ENCODE results near the gene LST1.

The LST1 gene

GRCh38 chr6:31559958-31560696 lies 25.9 kb upstream of the LST1 start:
- peak; percentile 64 for DNase-seq (ENCODE audit: low read depth)
- TF ChIP-seq, protein P1, sequence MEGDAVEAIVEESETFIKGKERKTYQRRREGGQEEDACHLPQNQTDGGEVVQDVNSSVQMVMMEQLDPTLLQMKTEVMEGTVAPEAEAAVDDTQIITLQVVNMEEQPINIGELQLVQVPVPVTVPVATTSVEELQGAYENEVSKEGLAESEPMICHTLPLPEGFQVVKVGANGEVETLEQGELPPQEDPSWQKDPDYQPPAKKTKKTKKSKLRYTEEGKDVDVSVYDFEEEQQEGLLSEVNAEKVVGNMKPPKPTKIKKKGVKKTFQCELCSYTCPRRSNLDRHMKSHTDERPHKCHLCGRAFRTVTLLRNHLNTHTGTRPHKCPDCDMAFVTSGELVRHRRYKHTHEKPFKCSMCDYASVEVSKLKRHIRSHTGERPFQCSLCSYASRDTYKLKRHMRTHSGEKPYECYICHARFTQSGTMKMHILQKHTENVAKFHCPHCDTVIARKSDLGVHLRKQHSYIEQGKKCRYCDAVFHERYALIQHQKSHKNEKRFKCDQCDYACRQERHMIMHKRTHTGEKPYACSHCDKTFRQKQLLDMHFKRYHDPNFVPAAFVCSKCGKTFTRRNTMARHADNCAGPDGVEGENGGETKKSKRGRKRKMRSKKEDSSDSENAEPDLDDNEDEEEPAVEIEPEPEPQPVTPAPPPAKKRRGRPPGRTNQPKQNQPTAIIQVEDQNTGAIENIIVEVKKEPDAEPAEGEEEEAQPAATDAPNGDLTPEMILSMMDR (conservative IDR thresholded peaks at IDR 0.05; ENCODE audit: control insufficient read depth, insufficient read depth, low read depth, low read length): no peak
- no peak overlapping the region for H3K4me3 ChIP-seq (ENCODE audit: control insufficient read depth, low read depth, low read length)

DNA sequence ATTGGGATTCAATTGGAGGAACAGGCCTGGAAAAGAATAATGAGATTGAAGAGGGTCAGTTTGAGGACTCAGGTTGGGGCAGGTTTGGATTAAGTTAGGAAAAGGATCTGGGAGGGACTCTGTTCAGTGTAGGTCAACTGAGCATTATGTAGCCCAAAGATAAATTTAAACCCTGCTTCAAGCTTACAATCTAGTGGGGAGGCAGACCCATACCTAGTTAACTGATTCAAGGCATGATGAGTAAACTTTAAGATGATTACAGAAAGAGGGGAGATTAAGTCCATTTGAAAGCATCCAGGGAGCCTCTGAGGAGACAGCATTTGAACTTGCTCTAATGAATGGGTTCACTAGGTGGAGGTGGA lies 25.4 kb upstream of the LST1 start:
- no peak overlapping the region for H3K4me3 ChIP-seq (ENCODE audit: control insufficient read depth, low read depth, low read length)
- TF ChIP-seq, protein P1 (conservative IDR thresholded peaks at IDR 0.05; ENCODE audit: control insufficient read depth, insufficient read depth, low read depth, low read length): no peak

DNA sequence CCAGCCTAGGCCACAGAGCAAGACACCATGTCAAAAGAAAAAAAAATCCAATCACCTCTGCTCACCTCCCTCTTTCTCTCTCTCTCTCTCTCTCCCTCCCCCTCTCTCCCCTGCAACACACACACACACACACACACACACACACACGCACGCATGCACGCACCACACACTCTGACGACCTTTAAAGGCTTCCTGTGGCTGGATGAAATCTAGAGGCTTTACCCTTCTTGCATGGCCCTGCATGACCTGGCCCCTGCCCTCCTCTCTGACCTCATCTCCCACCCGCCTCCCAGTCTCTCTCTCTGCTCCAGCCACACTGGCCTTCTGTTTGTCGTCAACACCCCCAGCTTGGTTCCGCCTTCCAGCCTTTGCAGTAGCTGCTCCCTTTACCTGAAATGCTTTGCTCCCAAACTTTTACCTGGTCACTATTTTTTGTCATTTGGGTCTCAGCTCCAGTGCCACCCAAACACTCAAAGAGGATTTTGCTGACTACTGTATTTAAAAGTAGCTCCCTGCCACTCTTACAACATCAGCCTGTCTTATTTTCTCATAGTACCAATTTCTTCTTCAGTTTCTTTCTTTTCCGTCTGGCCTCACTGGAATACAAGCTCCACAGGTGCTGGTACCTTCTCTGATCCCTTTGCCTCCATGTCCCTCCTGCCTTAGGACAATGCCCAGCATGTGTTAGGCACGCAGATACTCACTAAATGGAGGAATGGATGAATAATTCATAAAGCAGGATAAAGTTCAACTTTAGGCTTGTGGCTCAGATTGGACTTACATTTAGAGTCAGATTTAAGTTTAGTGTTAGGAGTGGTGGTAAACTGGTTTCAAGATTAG lies 18.3 kb upstream of the LST1 start:
- TF ChIP-seq, protein P1 (conservative IDR thresholded peaks at IDR 0.05; ENCODE audit: control insufficient read depth, insufficient read depth, low read depth, low read length): no peak
- no peak overlapping the region for H3K4me3 ChIP-seq (ENCODE audit: control insufficient read depth, low read depth, low read length)
- DNase-seq (ENCODE audit: low read depth): no peak

More for the DNA sequence above, 25.4 kb upstream of the LST1 start:
- no peak for DNase-seq (ENCODE audit: low read depth)

GRCh38 chr6:31568537-31568961 lies 17.5 kb upstream of the LST1 start:
- H3K4me3 ChIP-seq (ENCODE audit: control insufficient read depth, low read depth, low read length): no peak overlapping the region
- no peak for DNase-seq (ENCODE audit: low read depth)

GRCh38 chr6:31569861-31570536 lies 16.1 kb upstream of the LST1 start:
- TF ChIP-seq, protein P1 (conservative IDR thresholded peaks at IDR 0.05; ENCODE audit: control insufficient read depth, insufficient read depth, low read depth, low read length): no peak

More at GRCh38 chr6:31568537-31568961, 17.5 kb upstream of the LST1 start:
- TF ChIP-seq, protein P1 (conservative IDR thresholded peaks at IDR 0.05; ENCODE audit: control insufficient read depth, insufficient read depth, low read depth, low read length): no peak

DNA sequence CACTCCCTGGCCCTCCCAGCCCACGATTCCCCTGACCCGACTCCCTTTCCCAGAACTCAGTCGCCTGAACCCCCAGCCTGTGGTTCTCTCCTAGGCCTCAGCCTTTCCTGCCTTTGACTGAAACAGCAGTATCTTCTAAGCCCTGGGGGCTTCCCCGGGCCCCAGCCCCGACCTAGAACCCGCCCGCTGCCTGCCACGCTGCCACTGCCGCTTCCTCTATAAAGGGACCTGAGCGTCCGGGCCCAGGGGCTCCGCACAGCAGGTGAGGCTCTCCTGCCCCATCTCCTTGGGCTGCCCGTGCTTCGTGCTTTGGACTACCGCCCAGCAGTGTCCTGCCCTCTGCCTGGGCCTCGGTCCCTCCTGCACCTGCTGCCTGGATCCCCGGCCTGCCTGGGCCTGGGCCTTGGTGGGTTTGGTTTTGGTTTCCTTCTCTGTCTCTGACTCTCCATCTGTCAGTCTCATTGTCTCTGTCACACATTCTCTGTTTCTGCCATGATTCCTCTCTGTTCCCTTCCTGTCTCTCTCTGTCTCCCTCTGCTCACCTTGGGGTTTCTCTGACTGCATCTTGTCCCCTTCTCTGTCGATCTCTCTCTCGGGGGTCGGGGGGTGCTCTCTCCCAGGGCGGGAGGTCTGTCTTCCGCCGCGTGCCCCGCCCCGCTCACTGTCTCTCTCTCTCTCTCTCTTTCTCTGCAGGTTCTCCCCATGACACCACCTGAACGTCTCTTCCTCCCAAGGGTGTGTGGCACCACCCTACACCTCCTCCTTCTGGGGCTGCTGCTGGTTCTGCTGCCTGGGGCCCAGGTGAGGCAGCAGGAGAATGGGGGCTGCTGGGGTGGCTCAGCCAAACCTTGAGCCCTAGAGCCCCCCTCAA lies 13.8 kb upstream of the LST1 start, which contains the start of gene LTA:
LTA (plus strand) TSS at position 249 of the 871 bp plus-strand sequence; CDS start at position 703, 454 bp downstream.
- H3K4me3 ChIP-seq (ENCODE audit: control insufficient read depth, low read depth, low read length): no peak within 1 kb of the TSS
- TF ChIP-seq, protein P1 (conservative IDR thresholded peaks at IDR 0.05; ENCODE audit: control insufficient read depth, insufficient read depth, low read depth, low read length): no peak

More at GRCh38 chr6:31569861-31570536, 16.1 kb upstream of the LST1 start:
- no peak for DNase-seq (ENCODE audit: low read depth)
- no peak overlapping the region for H3K4me3 ChIP-seq (ENCODE audit: control insufficient read depth, low read depth, low read length)

More for the DNA sequence above, 13.8 kb upstream of the LST1 start, which contains the start of gene LTA:
- DNase-seq (ENCODE audit: low read depth): no peak

Data from fibroblast of mammary gland (primary cell).